Breast epithelium (tissue), 3 donors: Measurements from ENCODE around the gene NPC1L1.

ENCODE experiments used
- CTCF ChIP-seq, 3 donors: fragments of 450-650 bp; IDR thresholded peaks; one replicate each; pipeline ENCODE4 v1.5.1; 2016 to 2017; ENCODE audit warnings: antibody characterized with exemption in 3 of 3, mild to moderate bottlenecking in 3 of 3, moderate library complexity in 3 of 3
- POLR2A ChIP-seq: fragments of 450-650 bp; IDR thresholded peaks from one replicate; pipeline ENCODE4 v1.6.1; 2016; ENCODE audit warnings: antibody characterized with exemption, mild to moderate bottlenecking, moderate library complexity
- POLR2AphosphoS5 ChIP-seq, 3 donors: sonication (generic); formaldehyde crosslinking; IDR thresholded peaks; one replicate each; pipeline ENCODE4 v1.6.1; 2017; ENCODE audit warnings: antibody characterized with exemption in 3 of 3

GRCh38 chr7:44520574-44520973 lies 20.6 kb downstream of the NPC1L1 start:
- TF ChIP-seq POLR2A (no peak), CTCF (IDR thresholded peaks at IDR 0.05) (no peak), POLR2AphosphoS5 (IDR thresholded peaks at IDR 0.05) (no peak)
